Measurements from ENCODE around the gene CRYBG3.

Gene CRYBG3

GRCh38 chr3:97957617-97958311, 136.0 kb downstream of the CRYBG3 start:
- Histone ChIP-seq H3K36me3 (peaks cover 13 to 53% (median 35%) of the 10 kb centered on the region in 3 donors), H3K27me3 (no peaks in the 10 kb centered on the region), H3K27ac (no peak overlapping the region), H3K9me3 (no peaks in the 10 kb centered on the region), H3K4me3 (no peak overlapping the region), H3K4me1 (peaks cover 0 to 7% (median 0%) of the 10 kb centered on the region in 4 donors)
- intact Hi-C loops (cut with DNase I; ENCODE audit: low total_unique reads), result no loop called here
- DNase-seq, result no peak
- no peak for TF ChIP-seq CTCF (IDR thresholded peaks at IDR 0.05)

- TF ChIP-seq CTCF (IDR thresholded peaks at IDR 0.05), result no peak
- intact Hi-C loops (cut with DNase I; ENCODE audit: low total_unique reads), result no loop called here
- Histone ChIP-seq H3K27ac (no peak overlapping the region), H3K4me3 (no peak overlapping the region), H3K36me3 (peaks cover 7 to 47% (median 33%) of the 10 kb centered on the region in 3 donors), H3K27me3 (no peaks in the 10 kb centered on the region), H3K4me1 (peaks cover 0 to 7% (median 0%) of the 10 kb centered on the region in 4 donors), H3K9me3 (no peaks in the 10 kb centered on the region)
- DNase-seq, result no peak
Measured at GRCh38 chr3:97958396-97958795, 136.6 kb downstream of the CRYBG3 start.

- Histone ChIP-seq H3K4me1 (peaks cover 0 to 7% (median 0%) of the 10 kb centered on the region in 4 donors), H3K27ac (no peak overlapping the region), H3K36me3 (peaks cover 7 to 43% (median 31%) of the 10 kb centered on the region in 3 donors), H3K4me3 (no peak overlapping the region), H3K9me3 (no peaks in the 10 kb centered on the region), H3K27me3 (no peaks in the 10 kb centered on the region)
- TF ChIP-seq CTCF (IDR thresholded peaks at IDR 0.05), result no peak
- no peak for DNase-seq
- intact Hi-C loops (cut with DNase I; ENCODE audit: low total_unique reads), result no loop called here
Measured at GRCh38 chr3:97958796-97959195, 137.0 kb downstream of the CRYBG3 start.

- Histone ChIP-seq H3K9me3 (no peaks in the 10 kb centered on the region), H3K4me3 (no peak overlapping the region), H3K27ac (no peak overlapping the region), H3K4me1 (peaks cover 0 to 7% (median 0%) of the 10 kb centered on the region in 4 donors), H3K36me3 (peaks cover 7 to 32% (median 23%) of the 10 kb centered on the region in 3 donors), H3K27me3 (no peaks in the 10 kb centered on the region)
- no peak for TF ChIP-seq CTCF (IDR thresholded peaks at IDR 0.05)
- intact Hi-C loops (cut with DNase I; ENCODE audit: low total_unique reads), result no loop called here
- DNase-seq, result no peak
Measured at GRCh38 chr3:97959872-97960271, 138.1 kb downstream of the CRYBG3 start.

GRCh38 chr3:97960551-97960950, 138.7 kb downstream of the CRYBG3 start:
- Histone ChIP-seq H3K36me3 (peaks cover 7 to 29% (median 23%) of the 10 kb centered on the region in 3 donors), H3K9me3 (no peaks in the 10 kb centered on the region), H3K27me3 (no peaks in the 10 kb centered on the region), H3K4me1 (peaks cover 0 to 7% (median 0%) of the 10 kb centered on the region in 4 donors), H3K4me3 (no peak overlapping the region), H3K27ac (no peak overlapping the region)
- intact Hi-C loops (cut with DNase I; ENCODE audit: low total_unique reads), result no loop called here
- no peak for DNase-seq
- TF ChIP-seq CTCF (IDR thresholded peaks at IDR 0.05), result no peak
